Erythroblast (primary cell): Measurements from ENCODE around the gene CDH22.

Experiments
- GATA1 ChIP-seq: IDR thresholded peaks from 2 replicates; pipeline ENCODE4 v1.6.1; 2011; ENCODE audit warnings: low read depth, mild to moderate bottlenecking, control low read depth, low read length, moderate library complexity
- POLR2A ChIP-seq: IDR thresholded peaks from 2 replicates; pipeline ENCODE4 v1.6.1; 2011; ENCODE audit warnings: mild to moderate bottlenecking, low read length

- no peak for TF ChIP-seq POLR2A
- TF ChIP-seq GATA1, result no peak
These were observed 58.6 kb downstream of the CDH22 start for GRCh38 chr20:46249671-46250070.
